WTC11 (cell line): ENCODE data around the gene CDKN2AIP. TPM values are rescaled to one million over a fixed set of nuclear protein-coding genes. Genes with fewer than 3 reads are reported as not detected.

Experiments
- ATAC-seq: fragments of 200-7000 bp; cut with Tn5 transposase; 2 replicates; pipeline ENCODE4 v1.10.0; 2021; ENCODE audit warnings: mild to moderate bottlenecking, moderate library complexity
- CTCF ChIA-PET: fragments of 300-600 bp; sonication (Branson Sonifier 250); formaldehyde crosslinking; loops from one replicate; lab custom pipeline; 2021; ENCODE audit warnings: antibody characterized with exemption; lab: Charles Lee
- POLR2A ChIA-PET: fragments of 350-600 bp; sonication (Branson Sonifier 250); formaldehyde crosslinking; loops from one replicate; lab custom pipeline; 2021; ENCODE audit warnings: antibody characterized with exemption; lab: Charles Lee
- DNase-seq: peaks from one replicate; pipeline ENCODE4 v3.0.0; 2021; ENCODE audit warnings: low spot score
- H3K27ac Mint-ChIP-seq: 2 replicates; pipeline ENCODE4 v1.8.0; 2021; ENCODE audit warnings: mixed read lengths
- H3K27me3 Mint-ChIP-seq: 2 replicates; pipeline ENCODE4 v1.8.0; 2021; ENCODE audit warnings: low read depth, mild to moderate bottlenecking, moderate library complexity, mixed read lengths
- H3K36me3 Mint-ChIP-seq: 2 replicates; pipeline ENCODE4 v1.8.0; 2021; ENCODE audit warnings: mixed read lengths
- H3K4me1 Mint-ChIP-seq: 2 replicates; pipeline ENCODE4 v1.8.0; 2022; ENCODE audit warnings: mixed read lengths
- H3K4me3 Mint-ChIP-seq: 2 replicates; pipeline ENCODE4 v1.8.0; 2021; ENCODE audit warnings: mild to moderate bottlenecking, moderate library complexity, mixed read lengths
- H3K9me3 Mint-ChIP-seq: 2 replicates; pipeline ENCODE4 v1.8.0; 2021; ENCODE audit warnings: mixed read lengths
- FOXK1 ChIP-seq: sonication (generic); formaldehyde crosslinking; IDR thresholded peaks from 2 replicates; pipeline ENCODE4 v1.8.0; 2022; ENCODE audit warnings: mild to moderate bottlenecking, moderate library complexity, missing genetic modification reagents
- FOXP1 ChIP-seq: sonication (generic); formaldehyde crosslinking; IDR thresholded peaks from 2 replicates; pipeline ENCODE4 v1.8.0; 2022; ENCODE audit warnings: missing genetic modification reagents, mild to moderate bottlenecking, moderate library complexity, borderline replicate concordance
- GABPB1 ChIP-seq: sonication (generic); formaldehyde crosslinking; IDR thresholded peaks from 2 replicates; pipeline ENCODE4 v1.8.1; 2023; ENCODE audit warnings: mild to moderate bottlenecking, missing genetic modification reagents
- GRHL2 ChIP-seq: fragments of 250-450 bp; sonication (Bioruptor Pico); IDR thresholded peaks from 2 replicates; pipeline ENCODE4 v1.8.0; 2022; ENCODE audit warnings: mild to moderate bottlenecking, moderate library complexity; ENCODE audit not compliant: insufficient replicate concordance, severe bottlenecking
- GTF2I ChIP-seq: fragments of 250-450 bp; sonication (Bioruptor Pico); conservative IDR thresholded peaks from 2 replicates; pipeline ENCODE4 v1.4.0; 2021; ENCODE audit warnings: mild to moderate bottlenecking
- MXD4 ChIP-seq: fragments of 250-450 bp; sonication (Bioruptor Pico); IDR thresholded peaks from 2 replicates; pipeline ENCODE4 v1.8.0; 2021; ENCODE audit warnings: mild to moderate bottlenecking, moderate library complexity, borderline replicate concordance
- MYBL2 ChIP-seq: sonication (generic); formaldehyde crosslinking; IDR thresholded peaks from 2 replicates; pipeline ENCODE4 v1.8.1; 2023; ENCODE audit warnings: mild to moderate bottlenecking, moderate library complexity, missing genetic modification reagents
- OVOL2 ChIP-seq: fragments of 250-450 bp; sonication (Bioruptor Pico); IDR thresholded peaks from 2 replicates; pipeline ENCODE4 v1.9.0; 2021; ENCODE audit warnings: mild to moderate bottlenecking, borderline replicate concordance
- SP1 ChIP-seq: sonication (generic); formaldehyde crosslinking; conservative IDR thresholded peaks from 2 replicates; pipeline ENCODE4 v1.8.1; 2022; ENCODE audit warnings: missing genetic modification reagents
- TP53 ChIP-seq: sonication (generic); formaldehyde crosslinking; IDR thresholded peaks from 2 replicates; pipeline ENCODE4 v1.8.1; 2023; ENCODE audit warnings: mild to moderate bottlenecking, missing genetic modification reagents
- ZNF416 ChIP-seq: fragments of 250-450 bp; sonication (Bioruptor Pico); IDR thresholded peaks from 2 replicates; pipeline ENCODE4 v1.9.0; 2021; ENCODE audit warnings: mild to moderate bottlenecking, inconsistent platforms
- ZNF671 ChIP-seq: fragments of 250-450 bp; sonication (Bioruptor Pico); IDR thresholded peaks from 2 replicates; pipeline ENCODE4 v1.8.0; 2021; ENCODE audit warnings: mild to moderate bottlenecking
- total RNA-seq: library from RNA; stranded (reverse); gene quantifications from 3 replicates; pipeline ENCODE4 v1.2.3, GENCODE V29; 2021
- TF ChIP-seq, protein P1 (sequence below): sonication (generic); formaldehyde crosslinking; IDR thresholded peaks from 2 replicates; pipeline ENCODE4 v1.8.0; 2023; ENCODE audit warnings: missing genetic modification reagents, mild to moderate bottlenecking, borderline replicate concordance
- TF ChIP-seq, protein P2 (sequence below): sonication (generic); formaldehyde crosslinking; IDR thresholded peaks from 2 replicates; pipeline ENCODE4 v1.8.1; 2023; ENCODE audit warnings: mild to moderate bottlenecking, missing genetic modification reagents, moderate library complexity
- TF ChIP-seq, protein P3 (sequence below): sonication (generic); formaldehyde crosslinking; IDR thresholded peaks from 2 replicates; pipeline ENCODE4 v1.8.1; 2023; ENCODE audit warnings: mild to moderate bottlenecking, missing genetic modification reagents
- TF ChIP-seq, protein P4 (sequence below): fragments of 250-450 bp; sonication (Bioruptor Pico); IDR thresholded peaks from 2 replicates; pipeline ENCODE4 v1.8.0; 2021; ENCODE audit warnings: mild to moderate bottlenecking
- TF ChIP-seq, protein P5 (sequence below): sonication (generic); formaldehyde crosslinking; IDR thresholded peaks from 2 replicates; pipeline ENCODE4 v1.8.1; 2023; ENCODE audit warnings: mild to moderate bottlenecking, moderate library complexity, missing genetic modification reagents
- TF ChIP-seq, protein P6 (sequence below): sonication (generic); formaldehyde crosslinking; conservative IDR thresholded peaks from 2 replicates; pipeline ENCODE4 v1.8.1; 2022; ENCODE audit warnings: mild to moderate bottlenecking, missing genetic modification reagents

Gene CDKN2AIP
- total RNA-seq, 1 experiment from 2014 or later, result 13.7 TPM

DNA sequence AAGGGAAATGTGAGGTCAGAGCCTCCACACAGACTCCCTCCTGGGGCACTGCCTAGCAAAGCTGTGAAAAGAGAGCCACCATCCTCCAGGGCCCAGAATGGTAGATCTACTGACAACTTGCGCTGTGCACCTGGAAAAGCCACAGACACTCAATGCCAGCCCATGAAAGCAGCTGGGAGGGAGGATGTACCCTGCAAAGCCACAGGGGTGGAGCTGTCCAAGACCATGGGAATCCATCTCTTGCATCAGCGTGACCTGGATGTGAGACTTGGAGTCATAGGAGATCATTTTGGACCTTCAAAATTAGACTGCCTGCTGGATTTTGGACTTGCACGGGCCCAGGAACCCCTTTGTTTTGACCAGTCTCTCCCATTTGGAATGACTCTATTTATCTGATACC is 22.8 kb downstream of the CDKN2AIP start (continued):
- TF ChIP-seq, protein P1, sequence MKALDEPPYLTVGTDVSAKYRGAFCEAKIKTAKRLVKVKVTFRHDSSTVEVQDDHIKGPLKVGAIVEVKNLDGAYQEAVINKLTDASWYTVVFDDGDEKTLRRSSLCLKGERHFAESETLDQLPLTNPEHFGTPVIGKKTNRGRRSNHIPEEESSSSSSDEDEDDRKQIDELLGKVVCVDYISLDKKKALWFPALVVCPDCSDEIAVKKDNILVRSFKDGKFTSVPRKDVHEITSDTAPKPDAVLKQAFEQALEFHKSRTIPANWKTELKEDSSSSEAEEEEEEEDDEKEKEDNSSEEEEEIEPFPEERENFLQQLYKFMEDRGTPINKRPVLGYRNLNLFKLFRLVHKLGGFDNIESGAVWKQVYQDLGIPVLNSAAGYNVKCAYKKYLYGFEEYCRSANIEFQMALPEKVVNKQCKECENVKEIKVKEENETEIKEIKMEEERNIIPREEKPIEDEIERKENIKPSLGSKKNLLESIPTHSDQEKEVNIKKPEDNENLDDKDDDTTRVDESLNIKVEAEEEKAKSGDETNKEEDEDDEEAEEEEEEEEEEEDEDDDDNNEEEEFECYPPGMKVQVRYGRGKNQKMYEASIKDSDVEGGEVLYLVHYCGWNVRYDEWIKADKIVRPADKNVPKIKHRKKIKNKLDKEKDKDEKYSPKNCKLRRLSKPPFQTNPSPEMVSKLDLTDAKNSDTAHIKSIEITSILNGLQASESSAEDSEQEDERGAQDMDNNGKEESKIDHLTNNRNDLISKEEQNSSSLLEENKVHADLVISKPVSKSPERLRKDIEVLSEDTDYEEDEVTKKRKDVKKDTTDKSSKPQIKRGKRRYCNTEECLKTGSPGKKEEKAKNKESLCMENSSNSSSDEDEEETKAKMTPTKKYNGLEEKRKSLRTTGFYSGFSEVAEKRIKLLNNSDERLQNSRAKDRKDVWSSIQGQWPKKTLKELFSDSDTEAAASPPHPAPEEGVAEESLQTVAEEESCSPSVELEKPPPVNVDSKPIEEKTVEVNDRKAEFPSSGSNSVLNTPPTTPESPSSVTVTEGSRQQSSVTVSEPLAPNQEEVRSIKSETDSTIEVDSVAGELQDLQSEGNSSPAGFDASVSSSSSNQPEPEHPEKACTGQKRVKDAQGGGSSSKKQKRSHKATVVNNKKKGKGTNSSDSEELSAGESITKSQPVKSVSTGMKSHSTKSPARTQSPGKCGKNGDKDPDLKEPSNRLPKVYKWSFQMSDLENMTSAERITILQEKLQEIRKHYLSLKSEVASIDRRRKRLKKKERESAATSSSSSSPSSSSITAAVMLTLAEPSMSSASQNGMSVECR (CRISPR knock-in tag), result no peak
- TF ChIP-seq FOXK1 (CRISPR knock-in tag) (no peak), FOXP1 (CRISPR knock-in tag) (no peak), MYBL2 (CRISPR knock-in tag) (no peak)
- TF ChIP-seq, protein P2, sequence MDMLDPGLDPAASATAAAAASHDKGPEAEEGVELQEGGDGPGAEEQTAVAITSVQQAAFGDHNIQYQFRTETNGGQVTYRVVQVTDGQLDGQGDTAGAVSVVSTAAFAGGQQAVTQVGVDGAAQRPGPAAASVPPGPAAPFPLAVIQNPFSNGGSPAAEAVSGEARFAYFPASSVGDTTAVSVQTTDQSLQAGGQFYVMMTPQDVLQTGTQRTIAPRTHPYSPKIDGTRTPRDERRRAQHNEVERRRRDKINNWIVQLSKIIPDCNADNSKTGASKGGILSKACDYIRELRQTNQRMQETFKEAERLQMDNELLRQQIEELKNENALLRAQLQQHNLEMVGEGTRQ, result no peak

DNA sequence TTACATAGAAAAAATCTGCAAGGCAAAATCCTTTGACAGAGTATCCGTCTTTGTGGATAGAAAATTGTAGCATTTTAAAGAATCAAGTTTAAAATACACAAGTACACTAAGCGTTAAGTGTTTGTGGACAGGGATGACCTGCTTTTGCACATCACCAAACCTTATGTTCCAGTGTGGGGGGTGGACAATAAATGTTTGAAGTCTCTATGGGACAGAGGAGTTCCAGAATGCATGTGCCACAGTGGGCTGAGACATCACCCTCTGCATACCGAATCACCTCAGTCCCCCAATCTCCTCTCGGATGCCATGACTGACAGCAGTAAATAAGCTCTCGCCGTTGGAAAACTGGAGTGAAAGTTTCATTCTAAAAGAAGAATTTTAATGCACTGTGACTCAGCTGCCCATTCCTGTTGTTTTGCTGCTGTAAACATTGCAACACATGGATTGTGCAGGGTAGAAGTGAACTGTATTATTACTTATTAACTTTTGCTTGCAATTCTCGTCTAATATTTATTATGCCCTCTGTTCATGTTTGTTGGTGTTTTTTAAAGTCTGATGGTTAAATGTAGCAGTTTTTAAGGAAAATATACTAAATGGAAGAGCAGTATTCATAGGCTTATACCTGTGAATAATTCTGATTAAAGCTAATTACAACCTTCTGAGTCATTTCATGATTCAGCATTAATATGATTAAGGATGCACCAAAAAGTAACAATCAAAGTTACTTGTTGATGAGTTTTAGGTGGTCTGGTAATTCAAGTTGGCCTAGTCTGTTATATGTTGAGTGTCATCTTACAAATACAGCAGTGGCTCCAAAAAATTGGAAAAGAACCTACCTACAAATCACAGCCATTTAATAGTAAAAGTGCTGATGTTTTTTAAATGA is 24.0 kb downstream of the CDKN2AIP start:
- Mint-ChIP-seq H3K9me3 (peaks cover 43% of the 10 kb centered on the region), H3K36me3 (peaks cover 44% of the 10 kb centered on the region), H3K4me3 (no peak overlapping the region)
- POLR2A ChIA-PET, result no interaction called here
- CTCF ChIA-PET, result no interaction called here
- DNase-seq, result no peak
- TF ChIP-seq TP53 (CRISPR knock-in tag) (no peak), GABPB1 (CRISPR knock-in tag) (peak; percentile 42; the same call in 1 of the 2 replicates), MXD4 (CRISPR knock-in tag) (no peak)
- TF ChIP-seq, all 79 proteins: peak for 1
- no peak for ATAC-seq
- Mint-ChIP-seq H3K27me3 (no peaks in the 10 kb centered on the region), H3K4me1 (peaks cover 25% of the 10 kb centered on the region), H3K27ac (no peak overlapping the region)

DNA sequence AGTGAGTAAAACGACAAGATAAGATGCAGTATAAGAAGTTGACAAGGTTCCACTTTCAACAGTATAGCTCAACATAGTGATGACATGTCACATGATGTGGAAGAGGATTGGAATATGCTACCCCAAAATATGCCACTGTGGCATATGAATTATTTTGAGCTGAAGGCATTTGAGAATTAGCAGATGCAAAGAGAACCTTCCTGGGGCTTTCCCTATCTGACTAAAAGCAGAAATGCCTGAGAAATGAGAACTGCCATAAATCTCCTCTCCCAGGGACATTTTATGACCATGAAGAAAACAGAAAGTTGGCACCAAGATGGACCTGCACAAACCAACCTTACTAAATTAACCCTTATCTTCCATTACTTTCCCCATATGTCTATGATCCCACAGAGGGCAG is 24.8 kb downstream of the CDKN2AIP start:
- H3K9me3 Mint-ChIP-seq, result peaks cover 34% of the 10 kb centered on the region
- no peak overlapping the region for H3K4me3 Mint-ChIP-seq
- ChIA-PET POLR2A (no interaction called here), CTCF (no interaction called here)
- ATAC-seq (no peak), DNase-seq (no peak)
- no peak overlapping the region for H3K27ac Mint-ChIP-seq
- peaks cover 36% of the 10 kb centered on the region for H3K36me3 Mint-ChIP-seq
- TF ChIP-seq GABPB1 (CRISPR knock-in tag) (no peak), SP1 (CRISPR knock-in tag) (no peak), GTF2I (CRISPR knock-in tag) (no peak), ZNF416 (no peak)
- TF ChIP-seq, protein P3, sequence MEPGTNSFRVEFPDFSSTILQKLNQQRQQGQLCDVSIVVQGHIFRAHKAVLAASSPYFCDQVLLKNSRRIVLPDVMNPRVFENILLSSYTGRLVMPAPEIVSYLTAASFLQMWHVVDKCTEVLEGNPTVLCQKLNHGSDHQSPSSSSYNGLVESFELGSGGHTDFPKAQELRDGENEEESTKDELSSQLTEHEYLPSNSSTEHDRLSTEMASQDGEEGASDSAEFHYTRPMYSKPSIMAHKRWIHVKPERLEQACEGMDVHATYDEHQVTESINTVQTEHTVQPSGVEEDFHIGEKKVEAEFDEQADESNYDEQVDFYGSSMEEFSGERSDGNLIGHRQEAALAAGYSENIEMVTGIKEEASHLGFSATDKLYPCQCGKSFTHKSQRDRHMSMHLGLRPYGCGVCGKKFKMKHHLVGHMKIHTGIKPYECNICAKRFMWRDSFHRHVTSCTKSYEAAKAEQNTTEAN (CRISPR knock-in tag), result no peak
- H3K4me1 Mint-ChIP-seq, result peaks cover 25% of the 10 kb centered on the region
- no peaks in the 10 kb centered on the region for H3K27me3 Mint-ChIP-seq

DNA sequence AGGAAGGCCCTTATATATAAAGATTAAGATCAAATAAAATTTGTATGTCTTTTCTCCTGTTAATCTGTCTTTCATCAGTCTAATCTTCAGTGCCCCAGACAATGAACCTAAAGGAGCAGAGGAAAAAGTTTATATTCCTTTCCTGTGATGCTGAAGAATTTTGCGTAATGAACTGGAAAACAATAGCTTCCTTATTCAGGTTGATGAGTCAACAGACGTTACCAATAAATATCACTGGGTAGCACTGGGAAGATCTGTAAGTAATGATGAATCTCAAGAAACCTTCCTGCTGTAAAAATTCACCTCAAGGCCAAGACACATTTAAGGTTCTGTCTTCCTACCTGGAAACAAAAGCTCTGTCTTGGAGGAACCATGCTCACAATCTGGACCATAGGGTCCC is 25.5 kb downstream of the CDKN2AIP start:
- DNase-seq (no peak), ATAC-seq (no peak)
- Mint-ChIP-seq H3K27ac (no peak overlapping the region), H3K4me3 (no peak overlapping the region), H3K9me3 (peaks cover 33% of the 10 kb centered on the region), H3K4me1 (peaks cover 25% of the 10 kb centered on the region), H3K27me3 (no peaks in the 10 kb centered on the region), H3K36me3 (peaks cover 32% of the 10 kb centered on the region)
- ChIA-PET CTCF (interaction anchor here (0.6 to 1.3 kb wide), 3 partner anchors 51 to 133 kb away, joined by 3 to 7 read pairs (median 5); no protein-coding TSS in a partner anchor), POLR2A (no interaction called here)
- TF ChIP-seq, protein P4, sequence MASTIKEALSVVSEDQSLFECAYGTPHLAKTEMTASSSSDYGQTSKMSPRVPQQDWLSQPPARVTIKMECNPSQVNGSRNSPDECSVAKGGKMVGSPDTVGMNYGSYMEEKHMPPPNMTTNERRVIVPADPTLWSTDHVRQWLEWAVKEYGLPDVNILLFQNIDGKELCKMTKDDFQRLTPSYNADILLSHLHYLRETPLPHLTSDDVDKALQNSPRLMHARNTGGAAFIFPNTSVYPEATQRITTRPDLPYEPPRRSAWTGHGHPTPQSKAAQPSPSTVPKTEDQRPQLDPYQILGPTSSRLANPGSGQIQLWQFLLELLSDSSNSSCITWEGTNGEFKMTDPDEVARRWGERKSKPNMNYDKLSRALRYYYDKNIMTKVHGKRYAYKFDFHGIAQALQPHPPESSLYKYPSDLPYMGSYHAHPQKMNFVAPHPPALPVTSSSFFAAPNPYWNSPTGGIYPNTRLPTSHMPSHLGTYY, result no peak
- no peak for TF ChIP-seq OVOL2
- TF ChIP-seq, protein P2, result no peak
- TF ChIP-seq, protein P5, sequence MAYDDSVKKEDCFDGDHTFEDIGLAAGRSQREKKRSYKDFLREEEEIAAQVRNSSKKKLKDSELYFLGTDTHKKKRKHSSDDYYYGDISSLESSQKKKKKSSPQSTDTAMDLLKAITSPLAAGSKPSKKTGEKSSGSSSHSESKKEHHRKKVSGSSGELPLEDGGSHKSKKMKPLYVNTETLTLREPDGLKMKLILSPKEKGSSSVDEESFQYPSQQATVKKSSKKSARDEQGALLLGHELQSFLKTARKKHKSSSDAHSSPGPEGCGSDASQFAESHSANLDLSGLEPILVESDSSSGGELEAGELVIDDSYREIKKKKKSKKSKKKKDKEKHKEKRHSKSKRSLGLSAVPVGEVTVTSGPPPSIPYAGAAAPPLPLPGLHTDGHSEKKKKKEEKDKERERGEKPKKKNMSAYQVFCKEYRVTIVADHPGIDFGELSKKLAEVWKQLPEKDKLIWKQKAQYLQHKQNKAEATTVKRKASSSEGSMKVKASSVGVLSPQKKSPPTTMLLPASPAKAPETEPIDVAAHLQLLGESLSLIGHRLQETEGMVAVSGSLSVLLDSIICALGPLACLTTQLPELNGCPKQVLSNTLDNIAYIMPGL (CRISPR knock-in tag), result no peak
- TF ChIP-seq ZNF671, result no peak
- no peak for TF ChIP-seq GRHL2
- TF ChIP-seq, protein P6, sequence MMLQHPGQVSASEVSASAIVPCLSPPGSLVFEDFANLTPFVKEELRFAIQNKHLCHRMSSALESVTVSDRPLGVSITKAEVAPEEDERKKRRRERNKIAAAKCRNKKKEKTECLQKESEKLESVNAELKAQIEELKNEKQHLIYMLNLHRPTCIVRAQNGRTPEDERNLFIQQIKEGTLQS (CRISPR knock-in tag), result no peak
